WTC11 (cell line): Measurements from ENCODE around the gene MLF2.
A peak's percentile ranks its signal among the peaks of the same experiment; 100 is the strongest.

ENCODE experiments used
- ATF3 ChIP-seq: sonication (generic); formaldehyde crosslinking; conservative IDR thresholded peaks from 2 replicates; pipeline ENCODE4 v1.8.1; 2022; ENCODE audit warnings: mild to moderate bottlenecking, missing genetic modification reagents
- CREB1 ChIP-seq: sonication (generic); formaldehyde crosslinking; IDR thresholded peaks from 2 replicates; pipeline ENCODE4 v1.8.0; 2023; ENCODE audit warnings: mild to moderate bottlenecking, missing genetic modification reagents
- CTCF ChIP-seq: fragments of 200-600 bp; IDR thresholded peaks from 2 replicates; pipeline ENCODE4 v1.8.0; 2022; ENCODE audit warnings: antibody characterized with exemption
- MAX ChIP-seq: sonication (generic); formaldehyde crosslinking; IDR thresholded peaks from 2 replicates; pipeline ENCODE4 v1.8.0; 2022; ENCODE audit warnings: mild to moderate bottlenecking, missing genetic modification reagents
- PRDM15 ChIP-seq: sonication (generic); formaldehyde crosslinking; IDR thresholded peaks from 2 replicates; pipeline ENCODE4 v1.8.0; 2022; ENCODE audit warnings: missing genetic modification reagents
- USF1 ChIP-seq: sonication (generic); formaldehyde crosslinking; IDR thresholded peaks from 2 replicates; pipeline ENCODE4 v1.8.0; 2022; ENCODE audit warnings: mild to moderate bottlenecking, missing genetic modification reagents
- ZNF138 ChIP-seq: sonication (generic); formaldehyde crosslinking; conservative IDR thresholded peaks from 2 replicates; pipeline ENCODE4 v1.8.1; 2022; ENCODE audit warnings: mild to moderate bottlenecking, moderate library complexity, missing genetic modification reagents
- ZNF219 ChIP-seq: sonication (generic); formaldehyde crosslinking; IDR thresholded peaks from 2 replicates; pipeline ENCODE4 v1.8.0; 2023; ENCODE audit warnings: missing genetic modification reagents, mild to moderate bottlenecking, borderline replicate concordance

DNA sequence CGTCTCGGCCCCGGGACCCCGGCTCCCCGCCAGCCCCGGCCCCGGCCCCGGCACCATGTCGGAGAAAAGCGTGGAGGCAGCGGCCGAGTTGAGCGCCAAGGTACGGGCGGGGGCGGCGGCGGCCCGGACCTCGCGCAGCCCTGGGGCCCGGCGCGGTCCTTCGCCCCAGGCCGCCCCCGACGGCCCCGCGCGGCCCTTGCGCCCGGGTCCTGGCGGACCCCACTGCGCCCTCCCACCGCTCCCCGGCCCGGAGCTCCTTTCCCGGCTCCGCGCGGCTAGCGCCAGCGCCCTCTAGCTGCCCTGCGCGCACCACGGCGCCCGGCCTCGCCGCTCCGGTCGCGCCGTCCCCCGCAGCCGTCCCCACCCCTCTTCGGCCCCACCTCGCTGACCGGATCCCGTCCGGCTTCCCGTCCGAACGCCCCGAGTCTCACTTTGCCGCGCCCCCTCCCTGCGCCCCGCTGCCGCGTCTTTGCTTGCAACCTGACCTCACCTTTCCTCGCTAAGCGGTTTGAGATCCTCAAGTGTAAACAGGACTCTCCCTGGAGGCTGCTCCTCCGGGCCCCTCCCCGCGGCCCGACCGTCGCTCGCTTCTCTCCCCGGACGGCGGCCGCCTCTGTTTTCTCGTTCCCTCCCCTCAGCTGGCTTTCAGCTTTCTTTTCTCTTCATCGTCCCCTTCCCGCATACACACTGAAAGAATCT is 13.9 kb upstream of the MLF2 start:
- TF ChIP-seq USF1 (CRISPR knock-in tag) (no peak; the same call in 1 of the 2 replicates), ZNF219 (CRISPR knock-in tag) (no peak), CTCF (peak; percentile 44; the same call in 1 of the 2 replicates), CREB1 (no peak), PRDM15 (CRISPR knock-in tag) (peak; percentile 86), ZNF138 (no peak), ATF3 (no peak), MAX (CRISPR knock-in tag) (peak; percentile 53; the same call in 1 of the 2 replicates)
